ENCODE data around the gene ATP7B.

Gene ATP7B

GRCh38 chr13:52006523-52007245 lies 4.6 kb downstream of the ATP7B start:
- no peak overlapping the region for H3K4me3 ChIP-seq (ENCODE audit: low read depth, low read length)

DNA sequence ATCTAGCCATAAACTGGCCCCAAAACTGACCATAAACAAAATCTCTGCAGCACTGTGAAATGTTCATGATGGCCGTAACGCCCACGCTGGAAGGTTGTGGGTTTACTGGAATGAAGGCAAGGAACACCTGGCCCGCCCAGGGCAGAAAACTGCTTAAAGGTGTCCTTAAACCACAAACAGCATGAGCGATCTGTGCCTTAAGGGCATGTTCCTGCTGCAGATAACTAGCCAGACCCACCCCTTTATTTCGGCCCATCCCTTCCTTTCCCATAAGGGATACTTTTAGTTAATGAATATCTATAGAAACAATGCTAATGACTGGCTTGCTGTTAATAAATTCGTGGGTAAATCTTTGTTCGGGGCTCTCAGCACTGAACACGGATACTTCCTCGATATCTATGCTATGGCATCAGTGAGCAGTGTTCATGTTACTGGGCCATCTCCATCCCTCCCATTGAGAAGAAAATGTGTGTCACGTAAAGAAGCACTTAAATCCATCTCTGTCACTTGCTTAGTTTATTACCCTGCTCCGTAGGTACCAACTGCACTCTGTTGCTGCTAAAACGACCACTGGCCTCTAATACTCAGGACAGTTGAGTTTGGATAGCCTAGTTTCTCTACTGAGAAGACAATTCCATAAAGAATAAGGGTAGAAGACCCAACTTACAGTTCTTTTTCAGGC lies 5.3 kb downstream of the ATP7B start:
- TF ChIP-seq, protein P1, sequence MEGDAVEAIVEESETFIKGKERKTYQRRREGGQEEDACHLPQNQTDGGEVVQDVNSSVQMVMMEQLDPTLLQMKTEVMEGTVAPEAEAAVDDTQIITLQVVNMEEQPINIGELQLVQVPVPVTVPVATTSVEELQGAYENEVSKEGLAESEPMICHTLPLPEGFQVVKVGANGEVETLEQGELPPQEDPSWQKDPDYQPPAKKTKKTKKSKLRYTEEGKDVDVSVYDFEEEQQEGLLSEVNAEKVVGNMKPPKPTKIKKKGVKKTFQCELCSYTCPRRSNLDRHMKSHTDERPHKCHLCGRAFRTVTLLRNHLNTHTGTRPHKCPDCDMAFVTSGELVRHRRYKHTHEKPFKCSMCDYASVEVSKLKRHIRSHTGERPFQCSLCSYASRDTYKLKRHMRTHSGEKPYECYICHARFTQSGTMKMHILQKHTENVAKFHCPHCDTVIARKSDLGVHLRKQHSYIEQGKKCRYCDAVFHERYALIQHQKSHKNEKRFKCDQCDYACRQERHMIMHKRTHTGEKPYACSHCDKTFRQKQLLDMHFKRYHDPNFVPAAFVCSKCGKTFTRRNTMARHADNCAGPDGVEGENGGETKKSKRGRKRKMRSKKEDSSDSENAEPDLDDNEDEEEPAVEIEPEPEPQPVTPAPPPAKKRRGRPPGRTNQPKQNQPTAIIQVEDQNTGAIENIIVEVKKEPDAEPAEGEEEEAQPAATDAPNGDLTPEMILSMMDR (IDR thresholded peaks at IDR 0.05; ENCODE audit: low read depth, low read length): no peak
- H3K4me3 ChIP-seq (ENCODE audit: low read depth, low read length): no peak overlapping the region

More at GRCh38 chr13:52006523-52007245, 4.6 kb downstream of the ATP7B start:
- TF ChIP-seq, protein P1 (IDR thresholded peaks at IDR 0.05; ENCODE audit: low read depth, low read length): no peak

- TF ChIP-seq, protein P1 (IDR thresholded peaks at IDR 0.05; ENCODE audit: low read depth, low read length): no peak
- H3K4me3 ChIP-seq (ENCODE audit: low read depth, low read length): no peak overlapping the region
Observed at GRCh38 chr13:52004511-52005170, 6.6 kb downstream of the ATP7B start.

DNA sequence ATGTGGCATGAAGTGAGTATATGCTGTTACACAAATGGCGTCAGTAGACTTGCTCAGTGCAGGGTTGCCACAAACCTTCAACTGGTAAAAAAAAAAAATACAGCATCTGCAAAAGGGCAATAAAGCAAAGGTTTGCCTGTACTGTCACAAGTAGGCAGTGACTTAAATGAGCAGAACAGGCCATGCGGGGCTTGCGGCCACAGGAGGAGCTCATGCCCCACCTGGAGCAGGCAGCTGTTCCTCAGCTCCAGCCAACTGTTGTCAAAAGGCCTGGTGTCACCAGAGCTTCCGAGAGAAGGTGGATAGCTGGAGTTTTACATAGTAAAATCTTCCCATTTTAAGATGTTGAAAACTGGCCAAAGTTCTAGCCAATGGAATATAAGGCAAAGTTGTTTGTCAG lies 7.7 kb downstream of the ATP7B start:
- TF ChIP-seq, protein P1 (IDR thresholded peaks at IDR 0.05; ENCODE audit: low read depth, low read length): no peak
- no peak overlapping the region for H3K4me3 ChIP-seq (ENCODE audit: low read depth, low read length)

DNA sequence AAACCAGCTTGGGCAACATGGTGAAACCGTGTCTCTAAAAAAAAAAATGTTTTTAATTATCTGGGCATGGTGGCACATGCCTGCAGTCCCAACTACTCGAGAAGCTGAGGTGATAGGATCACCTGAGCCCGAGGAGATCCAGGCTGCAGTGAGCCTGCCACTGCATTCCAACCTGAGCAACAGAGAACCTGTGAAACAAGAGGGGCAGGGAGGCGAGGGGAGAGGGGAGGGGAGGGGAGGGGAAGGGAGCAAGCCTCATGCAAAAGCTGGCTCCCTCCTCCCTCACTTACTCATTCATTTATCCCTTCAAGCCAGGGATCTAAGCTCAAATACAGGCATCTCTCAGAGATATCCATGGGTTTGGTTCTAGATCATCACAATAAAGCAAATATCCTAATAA lies 8.9 kb downstream of the ATP7B start:
- H3K4me3 ChIP-seq (ENCODE audit: low read depth, low read length): no peak overlapping the region
- TF ChIP-seq, protein P1 (IDR thresholded peaks at IDR 0.05; ENCODE audit: low read depth, low read length): no peak

GRCh38 chr13:52001120-52001731 lies 10.0 kb downstream of the ATP7B start:
- H3K4me3 ChIP-seq (ENCODE audit: low read depth, low read length): no peak overlapping the region
- TF ChIP-seq, protein P1 (IDR thresholded peaks at IDR 0.05; ENCODE audit: low read depth, low read length): peak; percentile 51
